Measurements from ENCODE around the gene PPIF. TPM values are rescaled to one million over a fixed set of nuclear protein-coding genes. Genes with fewer than 3 reads are reported as not detected.

The PPIF gene
- total and polyA plus RNA-seq, 2 experiments from 2014 or later = 24.6 to 45.5 TPM

DNA sequence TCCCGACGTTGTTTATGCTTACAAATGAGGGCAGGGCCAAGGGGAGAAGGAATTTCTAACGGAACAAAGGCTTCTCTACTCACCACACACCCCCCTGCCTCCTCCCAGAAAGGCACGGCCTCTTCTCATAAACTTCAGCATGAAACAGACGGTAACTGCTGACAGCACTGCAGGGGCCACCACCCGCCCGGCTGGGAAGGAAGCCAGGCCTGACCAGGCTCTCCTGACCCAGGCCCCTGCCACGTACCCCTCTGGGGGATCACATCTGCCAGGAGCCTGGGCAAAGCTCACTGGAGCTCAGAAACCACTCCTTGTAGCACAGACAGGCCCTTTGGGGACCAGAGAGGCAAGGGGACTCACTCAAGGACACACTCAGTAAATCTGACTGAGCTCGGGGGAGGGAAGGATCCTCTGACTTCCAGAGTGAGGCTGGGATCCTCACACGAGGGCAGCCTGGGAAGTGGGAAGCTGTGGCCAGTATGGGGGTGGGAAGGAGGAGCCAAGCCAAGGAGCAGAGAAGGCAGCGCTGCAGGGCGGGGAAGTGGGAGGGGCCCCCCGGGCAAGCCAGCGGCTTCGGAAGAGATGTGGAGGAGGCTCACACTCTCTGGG, 52.1 kb downstream of the PPIF start:
- peak overlapping the region; percentile 79 for H3K4me2 ChIP-seq (ENCODE audit: unreplicated experiment)
- peaks cover 53% of the 10 kb centered on the region for H3K79me2 ChIP-seq (ENCODE audit: insufficient read depth)
- H3K4me1 ChIP-seq (ENCODE audit: insufficient read depth) = peaks cover 75% of the 10 kb centered on the region
- no peaks in the 10 kb centered on the region for H3K9me3 ChIP-seq (ENCODE audit: low read depth)
- H3K9ac ChIP-seq = peak overlapping the region; percentile 90
- peak; percentile 98 for DNase-seq
- no peaks in the 10 kb centered on the region for H4K20me1 ChIP-seq (ENCODE audit: insufficient read depth)
- in situ Hi-C loops (cut with MboI) = no loop called here
- WGBS, 2 experiments (ENCODE audit: low coverage in 1 of 2, low lambda C conversion rate in 2 of 2, missing lambda C conversion rate in 2 of 2) = 0% methylated on average over 15 of the region's 15 CpGs
- peak overlapping the region; percentile 38 for H2AFZ ChIP-seq
- peak overlapping the region; percentile 53 for H3K4me3 ChIP-seq
- H3K27ac ChIP-seq = peak overlapping the region; percentile 99
- no peaks in the 10 kb centered on the region for H3K27me3 ChIP-seq (replicated peaks; ENCODE audit: insufficient read depth)
- TF ChIP-seq EZH2 (IDR thresholded peaks at IDR 0.05; ENCODE audit: insufficient read depth, poor library complexity, severe bottlenecking) = no peak
- TF ChIP-seq EZH2phosphoT487 (IDR thresholded peaks at IDR 0.05; ENCODE audit: insufficient read depth, low read depth) = no peak
- peaks cover 41% of the 10 kb centered on the region for H3F3A ChIP-seq (ENCODE audit: insufficient read depth)
- no peaks in the 10 kb centered on the region for H3K9me2 ChIP-seq (ENCODE audit: insufficient read depth)
- H3K36me3 ChIP-seq (ENCODE audit: low read depth) = no peaks in the 10 kb centered on the region

DNA sequence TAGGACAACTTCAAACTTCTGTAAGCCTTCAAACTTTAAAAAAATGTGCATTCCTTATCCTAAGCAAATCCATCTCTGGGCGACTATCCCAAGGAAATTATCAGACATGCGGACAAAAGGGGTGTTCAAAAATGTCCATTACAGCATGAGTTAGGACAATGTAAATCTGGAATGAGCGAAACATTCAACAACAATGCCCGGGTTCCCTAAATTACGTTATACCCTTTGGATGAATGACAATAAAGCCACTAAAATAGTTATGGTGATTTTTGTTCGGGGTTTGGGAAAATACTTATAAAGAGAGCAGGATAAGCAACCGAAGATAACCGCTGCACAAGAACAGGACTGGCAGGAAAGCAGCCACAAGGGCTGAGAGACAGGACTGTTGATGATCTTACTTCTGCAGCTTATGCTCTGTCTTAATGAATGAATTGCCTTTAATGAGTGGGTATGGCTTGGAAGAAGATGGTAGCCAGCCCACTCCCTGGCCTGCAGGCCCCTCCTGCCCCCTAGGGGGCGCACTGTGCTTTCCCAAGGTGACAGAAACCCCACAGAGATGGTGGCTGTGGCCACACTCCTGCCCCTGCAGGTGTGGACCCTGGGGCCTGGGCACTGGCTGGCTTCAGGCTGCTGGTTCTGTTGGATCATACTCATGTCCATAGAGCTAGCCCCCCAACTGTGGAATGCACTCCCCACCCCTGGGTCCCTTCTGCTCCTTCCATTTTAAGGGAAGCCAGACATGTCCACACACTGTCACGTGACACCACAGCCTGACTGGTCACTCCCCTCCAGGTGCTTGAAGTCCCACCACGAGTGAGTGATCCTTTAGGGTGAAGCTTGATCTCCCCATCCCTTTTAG, 53.1 kb downstream of the PPIF start:
- Histone ChIP-seq H3K36me3 (ENCODE audit: low read depth) (no peaks in the 10 kb centered on the region), H3K9ac (peak overlapping the region; percentile 90), H3K9me2 (ENCODE audit: insufficient read depth) (no peaks in the 10 kb centered on the region), H3K27me3 (replicated peaks; ENCODE audit: insufficient read depth) (no peaks in the 10 kb centered on the region), H3K27ac (peak overlapping the region; percentile 99), H3K9me3 (ENCODE audit: low read depth) (no peaks in the 10 kb centered on the region), H3K79me2 (ENCODE audit: insufficient read depth) (peaks cover 56% of the 10 kb centered on the region), H2AFZ (no peak overlapping the region), H3K4me3 (peak overlapping the region; percentile 53; the same call in 1 of the 2 replicates), H4K20me1 (ENCODE audit: insufficient read depth) (no peaks in the 10 kb centered on the region), H3K4me1 (ENCODE audit: insufficient read depth) (peaks cover 83% of the 10 kb centered on the region), H3K4me2 (ENCODE audit: unreplicated experiment) (peak overlapping the region; percentile 79), H3F3A (ENCODE audit: insufficient read depth) (peaks cover 50% of the 10 kb centered on the region)
- in situ Hi-C loops (cut with MboI) = no loop called here
- WGBS, 2 experiments (ENCODE audit: low coverage in 1 of 2, low lambda C conversion rate in 2 of 2, missing lambda C conversion rate in 2 of 2) = 48 to 49% methylated on average over 10 to 11 of the region's 11 CpGs
- peak; percentile 58 for DNase-seq
- TF ChIP-seq EZH2 (IDR thresholded peaks at IDR 0.05; ENCODE audit: insufficient read depth, poor library complexity, severe bottlenecking) (no peak), EZH2phosphoT487 (IDR thresholded peaks at IDR 0.05; ENCODE audit: insufficient read depth, low read depth) (no peak)

DNA sequence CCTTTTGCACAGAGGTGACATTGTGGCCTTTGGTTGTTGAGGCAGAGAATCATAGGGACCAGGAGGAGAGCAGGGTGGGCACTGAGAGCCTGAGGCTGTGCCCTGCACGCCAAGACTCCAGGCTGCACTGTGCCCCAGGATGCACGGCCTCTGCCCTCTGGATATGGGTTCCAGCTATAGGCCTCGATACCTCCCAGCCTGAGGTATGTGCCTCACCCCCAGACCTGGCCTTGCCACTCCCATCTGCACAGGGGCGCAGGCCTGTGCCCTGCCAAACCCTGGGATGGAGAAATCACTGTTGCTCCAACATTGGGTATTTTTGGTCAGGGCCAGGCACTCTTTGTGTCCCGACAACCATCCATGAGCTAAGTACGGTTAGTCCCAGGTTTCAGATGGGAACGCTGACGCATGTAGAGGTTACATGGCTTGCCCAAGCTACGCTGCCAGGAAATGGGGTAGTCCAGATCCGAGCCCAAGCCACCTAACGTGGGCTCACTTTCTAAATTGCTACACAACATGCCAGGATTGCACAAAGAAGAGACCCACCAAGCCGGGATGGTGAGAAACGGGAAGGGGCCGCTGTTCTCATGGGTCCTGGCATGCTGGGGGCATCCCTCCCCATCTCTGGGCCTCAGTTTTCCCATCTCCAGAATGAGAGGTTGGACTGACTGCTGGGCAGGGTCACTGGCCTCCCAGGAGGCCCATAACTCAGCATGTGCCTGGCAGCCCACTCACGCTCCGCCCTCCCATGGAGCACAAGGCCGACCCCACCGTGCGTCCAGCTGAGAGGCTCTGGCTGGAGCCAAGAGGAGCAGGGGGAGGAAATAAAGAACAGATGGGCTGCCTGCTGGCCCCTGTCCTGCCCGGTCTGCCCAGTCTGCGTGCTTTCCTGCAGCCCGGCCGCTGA, 54.0 kb downstream of the PPIF start:
- peak; percentile 87 for DNase-seq
- no peak overlapping the region for H3K4me3 ChIP-seq
- H3K4me2 ChIP-seq (ENCODE audit: unreplicated experiment) = peak overlapping the region; percentile 23
- no peak overlapping the region for H2AFZ ChIP-seq
- peaks cover 50% of the 10 kb centered on the region for H3F3A ChIP-seq (ENCODE audit: insufficient read depth)
- no peaks in the 10 kb centered on the region for H3K9me2 ChIP-seq (ENCODE audit: insufficient read depth)
- TF ChIP-seq EZH2phosphoT487 (IDR thresholded peaks at IDR 0.05; ENCODE audit: insufficient read depth, low read depth) (no peak), EZH2 (IDR thresholded peaks at IDR 0.05; ENCODE audit: insufficient read depth, poor library complexity, severe bottlenecking) (no peak)
- peak overlapping the region; percentile 99 for H3K27ac ChIP-seq
- 0 out of 2 replicates have a peak, but pooled peaks cover 3% of the 10 kb centered on the region for H3K36me3 ChIP-seq (ENCODE audit: low read depth)
- 22 to 23% methylated on average over 23 of the region's 23 CpGs for WGBS, 2 experiments (ENCODE audit: low coverage in 1 of 2, low lambda C conversion rate in 2 of 2, missing lambda C conversion rate in 2 of 2)
- no peaks in the 10 kb centered on the region for H4K20me1 ChIP-seq (ENCODE audit: insufficient read depth)
- in situ Hi-C loops (cut with MboI) = no loop called here
- no peaks in the 10 kb centered on the region for H3K27me3 ChIP-seq (replicated peaks; ENCODE audit: insufficient read depth)
- H3K9me3 ChIP-seq (ENCODE audit: low read depth) = no peaks in the 10 kb centered on the region
- peaks cover 56% of the 10 kb centered on the region for H3K79me2 ChIP-seq (ENCODE audit: insufficient read depth)
- H3K9ac ChIP-seq = peak overlapping the region; percentile 90
- H3K4me1 ChIP-seq (ENCODE audit: insufficient read depth) = peaks cover 88% of the 10 kb centered on the region

DNA sequence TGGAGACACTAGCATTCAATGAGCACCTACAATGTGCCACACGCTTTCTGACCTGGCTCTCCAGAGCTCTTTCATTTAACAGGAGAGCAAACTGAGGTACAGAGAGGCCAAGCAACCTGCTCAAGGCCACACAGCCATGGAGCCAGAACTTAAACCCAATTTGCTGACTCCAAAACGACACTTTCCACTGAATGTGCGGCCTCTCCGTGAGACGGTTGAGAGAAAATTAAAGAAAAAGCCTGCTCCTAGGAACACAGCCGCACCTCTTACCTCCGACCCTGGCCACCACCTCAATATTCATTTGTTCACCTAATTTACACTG, 55.3 kb downstream of the PPIF start:
- no peak overlapping the region for H3K4me3 ChIP-seq
- WGBS, 2 experiments (ENCODE audit: low coverage in 1 of 2, low lambda C conversion rate in 2 of 2, missing lambda C conversion rate in 2 of 2) = 94 to 95% methylated on average over 7 of the region's 7 CpGs
- H4K20me1 ChIP-seq (ENCODE audit: insufficient read depth) = no peaks in the 10 kb centered on the region
- peaks cover 83% of the 10 kb centered on the region for H3K4me1 ChIP-seq (ENCODE audit: insufficient read depth)
- H3F3A ChIP-seq (ENCODE audit: insufficient read depth) = peaks cover 50% of the 10 kb centered on the region
- no peak overlapping the region for H3K4me2 ChIP-seq (ENCODE audit: unreplicated experiment)
- TF ChIP-seq EZH2 (IDR thresholded peaks at IDR 0.05; ENCODE audit: insufficient read depth, poor library complexity, severe bottlenecking) (no peak), EZH2phosphoT487 (IDR thresholded peaks at IDR 0.05; ENCODE audit: insufficient read depth, low read depth) (no peak)
- no peaks in the 10 kb centered on the region for H3K9me3 ChIP-seq (ENCODE audit: low read depth)
- peaks cover 56% of the 10 kb centered on the region for H3K79me2 ChIP-seq (ENCODE audit: insufficient read depth)
- no peaks in the 10 kb centered on the region for H3K27me3 ChIP-seq (replicated peaks; ENCODE audit: insufficient read depth)
- no peak for DNase-seq
- H3K9ac ChIP-seq = peak overlapping the region; percentile 90; the same call in 1 of the 2 replicates
- H2AFZ ChIP-seq = no peak overlapping the region
- in situ Hi-C loops (cut with MboI) = no loop called here
- 0 out of 2 replicates have a peak, but pooled peaks cover 3% of the 10 kb centered on the region for H3K36me3 ChIP-seq (ENCODE audit: low read depth)
- no peaks in the 10 kb centered on the region for H3K9me2 ChIP-seq (ENCODE audit: insufficient read depth)
- peak overlapping the region; percentile 99 for H3K27ac ChIP-seq

All from GM23248 (cell line).